GM10266 (cell line): ENCODE data around the gene SYAP1.
"Not testable (repeated sequence)": the region's sequence is repeated elsewhere in the genome, so short reads cannot be mapped to it uniquely, and the experiment has no call there.

Source experiments
- DNase-seq: peaks from one replicate; pipeline ENCODE4 v3.0.0; 2012; ENCODE audit errors: extremely low spot score
- TF ChIP-seq, protein P1 (sequence below): IDR thresholded peaks from 2 replicates; pipeline ENCODE4 v1.5.1; 2012; ENCODE audit warnings: mild to moderate bottlenecking, low read depth; ENCODE audit not compliant: control insufficient read depth, insufficient read depth; ENCODE audit errors: missing control alignments

Gene SYAP1

GRCh38 chrX:16711893-16712547, 7.4 kb upstream of the SYAP1 start:
- peak; percentile 15 for DNase-seq
- TF ChIP-seq, protein P1, sequence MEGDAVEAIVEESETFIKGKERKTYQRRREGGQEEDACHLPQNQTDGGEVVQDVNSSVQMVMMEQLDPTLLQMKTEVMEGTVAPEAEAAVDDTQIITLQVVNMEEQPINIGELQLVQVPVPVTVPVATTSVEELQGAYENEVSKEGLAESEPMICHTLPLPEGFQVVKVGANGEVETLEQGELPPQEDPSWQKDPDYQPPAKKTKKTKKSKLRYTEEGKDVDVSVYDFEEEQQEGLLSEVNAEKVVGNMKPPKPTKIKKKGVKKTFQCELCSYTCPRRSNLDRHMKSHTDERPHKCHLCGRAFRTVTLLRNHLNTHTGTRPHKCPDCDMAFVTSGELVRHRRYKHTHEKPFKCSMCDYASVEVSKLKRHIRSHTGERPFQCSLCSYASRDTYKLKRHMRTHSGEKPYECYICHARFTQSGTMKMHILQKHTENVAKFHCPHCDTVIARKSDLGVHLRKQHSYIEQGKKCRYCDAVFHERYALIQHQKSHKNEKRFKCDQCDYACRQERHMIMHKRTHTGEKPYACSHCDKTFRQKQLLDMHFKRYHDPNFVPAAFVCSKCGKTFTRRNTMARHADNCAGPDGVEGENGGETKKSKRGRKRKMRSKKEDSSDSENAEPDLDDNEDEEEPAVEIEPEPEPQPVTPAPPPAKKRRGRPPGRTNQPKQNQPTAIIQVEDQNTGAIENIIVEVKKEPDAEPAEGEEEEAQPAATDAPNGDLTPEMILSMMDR: no peak

- TF ChIP-seq, protein P1: no peak
- DNase-seq: peak; percentile 66
Observed at GRCh38 chrX:16712548-16713155, 6.8 kb upstream of the SYAP1 start, which contains the start of gene CTPS2. TSS of gene CTPS2 (minus strand) at chrX:16712669. CDS start at chrX:16702902, 9,767 bp downstream.

GRCh38 chrX:16714504-16714903, 4.9 kb upstream of the SYAP1 start:
- DNase-seq: no peak
- TF ChIP-seq, protein P1: no peak

DNA sequence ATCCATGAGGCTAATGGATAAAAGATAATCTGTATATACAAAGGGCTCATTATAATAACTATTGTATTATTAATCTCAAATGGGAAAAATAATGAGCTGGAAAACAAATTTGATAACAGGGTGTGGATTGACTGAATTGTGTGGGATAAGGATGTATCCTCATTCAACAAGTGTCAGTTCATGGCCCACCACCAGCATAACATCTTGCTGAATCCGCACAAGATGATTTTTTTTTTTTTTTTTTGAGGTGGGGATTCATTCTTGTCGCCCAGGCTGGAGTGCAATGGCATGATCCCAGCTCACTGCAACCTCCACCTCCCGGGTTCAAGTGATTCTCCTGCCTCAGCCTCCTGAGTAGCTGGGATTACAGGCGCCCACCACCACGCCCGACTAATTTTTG, 3.8 kb upstream of the SYAP1 start:
- not testable (repeated sequence) for DNase-seq

- DNase-seq: not testable (repeated sequence)
Observed at GRCh38 chrX:16716451-16716850, 3.0 kb upstream of the SYAP1 start.

GRCh38 chrX:16718824-16719333, 533 bp upstream of the SYAP1 start:
- DNase-seq: no peak
- TF ChIP-seq, protein P1: no peak

DNA sequence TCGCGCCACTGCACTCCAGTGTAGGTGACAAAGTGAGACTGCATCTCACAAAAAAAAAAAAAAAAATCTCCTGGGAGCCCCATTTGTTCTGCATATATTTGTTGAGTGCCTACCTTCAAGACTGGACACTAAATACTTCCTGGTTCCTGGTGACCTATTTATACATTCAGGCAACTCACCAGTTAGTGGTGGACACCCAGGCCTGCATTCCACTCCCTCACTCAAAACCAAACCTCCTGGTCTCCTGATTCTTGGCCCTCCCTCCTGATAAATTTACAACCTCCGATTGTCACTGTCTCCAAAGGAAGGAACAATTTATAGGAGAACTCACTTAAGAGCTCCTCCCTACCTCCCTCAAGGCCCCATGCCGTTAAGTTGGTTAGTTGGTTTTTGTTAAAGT, 3.1 kb downstream of the SYAP1 start:
- no peak for DNase-seq
- TF ChIP-seq, protein P1: no peak

DNA sequence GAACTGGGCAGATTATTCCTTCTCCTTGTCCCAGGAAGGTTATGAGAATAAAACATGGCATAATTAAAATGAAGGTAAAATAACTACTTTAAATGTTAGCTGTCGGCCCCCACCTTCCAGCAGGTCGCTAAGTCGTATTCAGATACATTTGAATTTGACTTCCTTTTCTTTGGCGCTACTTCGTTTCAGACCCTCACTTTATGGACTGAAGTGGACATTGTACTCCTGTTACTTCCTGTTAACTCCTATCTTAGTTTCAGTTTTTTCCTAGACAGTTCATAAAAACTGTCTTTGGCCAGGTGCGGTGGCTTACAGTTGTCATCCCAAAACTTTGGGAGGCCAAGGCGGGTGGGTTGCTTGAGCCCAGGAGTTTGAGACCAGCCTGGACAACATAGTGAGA, 5.7 kb downstream of the SYAP1 start:
- DNase-seq: no peak
- TF ChIP-seq, protein P1: no peak

DNA sequence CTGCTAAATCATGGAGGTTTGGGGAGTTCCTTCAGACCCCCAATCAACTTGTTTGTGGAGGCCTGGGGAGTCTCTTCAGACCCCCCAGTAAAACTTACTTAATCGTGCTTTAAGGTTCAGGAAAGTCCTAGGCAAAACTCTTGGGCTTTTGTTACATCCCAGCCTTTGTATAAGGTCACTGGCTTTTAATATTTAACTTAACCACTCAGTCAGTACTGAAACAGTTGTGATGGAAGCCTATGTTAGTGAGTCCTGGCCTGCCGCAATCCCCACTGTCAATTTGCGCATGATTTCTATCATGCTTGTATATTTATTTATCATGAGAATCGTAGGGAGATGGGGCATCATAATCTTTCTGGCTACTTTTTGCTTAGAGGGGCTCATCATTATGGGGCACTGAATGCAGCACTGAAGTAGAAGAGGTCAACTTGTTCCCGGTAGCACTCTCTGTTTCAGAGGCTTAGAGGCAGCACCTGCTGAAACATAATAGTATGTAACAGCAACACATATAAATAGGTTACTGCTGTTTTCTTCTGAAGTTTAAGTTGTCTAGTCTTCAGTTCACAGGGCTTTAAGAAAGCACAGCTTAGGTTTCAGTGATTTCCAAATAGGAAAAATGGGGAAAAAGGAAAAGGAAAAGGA, 7.1 kb downstream of the SYAP1 start:
- DNase-seq: not testable (repeated sequence)
